NT2/D1 (cell line): ENCODE measurements around the gene MMD.

Experiments used
- SUZ12 ChIP-seq: IDR thresholded peaks from 2 replicates; pipeline ENCODE4 v1.6.1; 2011; ENCODE audit not compliant: insufficient read length, insufficient read depth; ENCODE audit errors: extremely low read depth
- YY1 ChIP-seq: IDR thresholded peaks from 2 replicates; pipeline ENCODE4 v1.6.1; 2011; ENCODE audit not compliant: insufficient read length, insufficient read depth
- ZNF274 ChIP-seq: IDR thresholded peaks from 2 replicates; pipeline ENCODE4 v1.6.1; 2011; ENCODE audit warnings: mild to moderate bottlenecking, low read depth, low read length

DNA sequence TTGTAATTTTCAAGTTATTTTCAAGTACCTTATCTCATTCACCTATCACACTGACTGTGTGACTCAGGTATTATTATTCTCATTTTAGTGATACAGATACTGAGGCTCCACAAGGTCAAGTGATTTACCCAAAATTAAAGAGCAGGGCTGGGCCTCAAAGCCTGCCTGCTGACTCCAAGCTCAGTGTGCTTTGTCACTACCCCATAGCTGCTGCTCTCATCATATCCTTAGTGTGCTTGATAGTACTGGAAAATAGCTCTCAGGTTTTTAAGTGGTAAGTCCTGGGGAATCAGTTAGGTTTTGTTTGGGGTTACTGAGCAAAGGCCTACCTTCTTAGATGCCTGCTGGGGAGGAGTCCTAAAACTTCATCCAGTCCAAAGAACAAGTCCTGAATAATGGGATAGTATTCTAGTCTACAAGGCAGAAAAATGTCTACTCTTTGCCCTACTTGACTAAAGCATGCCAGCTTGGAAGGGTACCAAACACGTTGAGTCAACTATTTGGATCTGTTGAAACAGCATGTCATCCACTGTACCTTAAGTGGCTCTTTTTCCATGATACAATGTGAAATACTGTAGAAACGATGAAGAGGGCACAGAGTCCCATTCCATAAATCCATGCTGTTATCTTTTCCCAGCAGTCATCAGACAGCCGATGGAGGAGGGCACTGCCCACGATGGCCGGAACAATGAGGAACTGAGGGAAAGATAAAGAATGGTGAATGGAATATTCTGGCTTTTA is 10.7 kb downstream of the MMD start:
- no peak for TF ChIP-seq YY1
- no peak for TF ChIP-seq SUZ12
- TF ChIP-seq ZNF274, result no peak
